Stimulated activated CD4-positive, alpha-beta T cell treated with anti-CD3 and anti-CD28 coated beads, Interleukin-4, amount 100 ng/mL, for 4 hours (primary cell): Measurements from ENCODE around the gene AKR1C1.
"Not testable (repeated sequence)": the region's sequence is repeated elsewhere in the genome, so short reads cannot be mapped to it uniquely, and the experiment has no call there.

ENCODE experiments used
- DNase-seq, 2 experiments: peaks; one replicate each; pipeline ENCODE4 v3.0.0-alpha.2; 2020

The AKR1C1 gene

DNA sequence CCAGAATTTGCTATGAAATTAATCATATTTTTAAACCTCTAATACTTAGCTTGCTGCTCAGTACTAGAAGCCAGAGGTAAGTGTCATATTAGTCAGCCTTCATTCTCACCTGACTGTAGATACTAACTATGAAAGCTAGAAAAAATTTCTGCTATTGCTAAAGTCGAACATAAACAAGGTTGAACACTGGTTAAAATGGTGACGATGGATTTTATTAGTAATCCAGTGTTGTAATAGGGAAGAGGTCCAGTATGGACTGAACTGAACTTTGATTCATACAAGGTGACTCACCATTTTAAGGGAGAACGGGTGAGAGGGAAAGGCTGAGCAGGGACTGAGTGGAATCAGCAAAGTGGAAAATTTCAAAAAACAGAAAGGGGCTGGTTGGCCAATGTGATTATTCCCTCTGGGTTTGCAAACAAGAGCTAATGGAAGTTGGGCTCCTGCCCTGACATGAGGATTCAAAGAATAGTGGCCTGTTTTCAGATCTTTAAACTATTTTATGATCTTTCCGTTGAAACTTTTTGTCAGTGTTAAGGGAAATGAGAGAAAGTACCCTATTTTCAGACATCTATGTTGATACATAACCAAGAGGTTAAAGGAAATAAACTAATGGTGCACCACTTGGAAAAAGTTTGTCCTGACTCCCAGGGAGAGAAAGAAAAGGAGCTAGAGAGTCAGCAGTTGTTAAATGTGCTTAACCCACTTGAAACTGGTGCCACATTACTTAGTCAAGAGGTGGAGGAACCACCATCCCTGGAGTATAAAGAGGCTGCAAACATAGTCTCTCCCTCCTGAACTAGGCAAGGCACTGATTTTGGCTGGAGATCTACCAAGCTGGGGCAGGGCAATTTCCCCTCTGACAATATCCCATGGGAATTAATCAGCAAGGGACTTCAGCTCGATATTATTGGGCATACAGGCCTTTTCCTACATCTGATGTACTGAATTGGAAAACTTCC, 15.3 kb upstream of the AKR1C1 start:
- DNase-seq = no peak

DNA sequence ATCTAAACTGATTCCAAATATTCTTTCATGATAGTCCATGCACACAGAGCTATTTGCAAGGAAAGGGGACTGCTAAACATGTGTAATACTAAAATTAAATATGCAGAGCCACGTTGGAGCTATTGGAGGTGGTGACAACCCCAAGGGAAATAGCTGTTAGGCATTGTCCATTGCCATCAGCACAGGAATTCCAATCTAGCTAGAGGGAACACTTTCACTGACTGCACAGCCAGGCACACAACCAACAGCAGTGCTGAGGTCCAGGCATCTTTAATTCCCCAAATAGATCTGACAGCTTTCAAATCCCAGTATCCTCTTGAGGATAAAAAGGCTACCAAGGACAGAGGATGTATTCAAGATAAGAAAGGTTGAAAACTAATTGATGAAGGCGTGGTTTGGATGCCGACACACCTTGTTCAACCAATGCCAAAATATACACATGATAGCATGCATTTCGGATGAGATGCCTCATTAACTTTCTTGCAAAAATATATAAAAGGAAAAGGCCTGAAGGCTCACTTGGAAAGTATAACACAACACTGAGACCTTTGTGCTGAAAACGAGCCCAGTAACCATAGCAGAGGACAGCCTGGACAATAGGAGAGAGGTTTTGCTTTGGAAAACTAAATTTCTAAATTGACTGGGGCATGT, 11.6 kb upstream of the AKR1C1 start:
- DNase-seq = not testable (repeated sequence)

DNA sequence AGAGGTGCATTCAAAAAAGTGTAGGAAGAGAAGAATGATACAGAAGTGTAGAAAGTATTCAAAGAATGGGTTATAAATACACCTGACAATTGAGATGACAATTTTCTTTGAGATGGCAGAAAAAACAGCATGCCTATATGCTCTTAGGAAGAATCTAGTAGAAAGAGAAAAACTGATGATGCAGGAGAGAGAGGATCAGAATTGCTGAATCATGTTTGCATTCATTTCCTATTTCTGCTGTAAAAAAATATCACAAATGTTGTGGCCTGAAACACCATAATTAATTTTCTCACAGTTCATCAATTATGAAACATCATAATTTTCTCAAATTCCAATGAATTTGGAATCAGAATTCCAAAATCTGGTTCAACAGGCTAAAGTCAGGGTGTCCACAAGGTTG, 9.8 kb upstream of the AKR1C1 start:
- no peak for DNase-seq

DNA sequence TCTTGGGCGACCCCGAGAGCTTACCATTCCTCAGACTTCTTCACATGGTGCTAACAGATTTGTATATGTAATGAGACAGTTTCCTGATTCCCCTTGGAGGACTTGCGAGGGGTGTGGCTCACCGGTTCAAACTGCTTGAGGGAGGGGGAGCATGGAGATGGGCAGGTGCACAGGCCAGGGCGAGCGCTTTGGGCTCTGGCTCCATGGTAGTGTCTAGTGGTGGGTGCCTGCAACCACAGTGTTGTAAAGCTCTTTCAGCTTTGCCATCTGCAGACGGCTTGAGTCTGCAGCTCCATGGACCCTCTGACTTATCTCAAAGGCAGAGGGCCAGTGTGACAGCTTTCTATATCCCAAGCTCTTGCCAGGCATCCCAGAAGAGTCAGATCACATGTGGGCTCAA, 7.1 kb upstream of the AKR1C1 start:
- DNase-seq = not testable (repeated sequence)

- DNase-seq = not testable (repeated sequence)
Observed at GRCh38 chr10:4956955-4957645, 6.1 kb upstream of the AKR1C1 start.

GRCh38 chr10:4961558-4961957, 1.7 kb upstream of the AKR1C1 start:
- not testable (repeated sequence) for DNase-seq

GRCh38 chr10:4962308-4962707, 907 bp upstream of the AKR1C1 start:
- not testable (repeated sequence) for DNase-seq

DNA sequence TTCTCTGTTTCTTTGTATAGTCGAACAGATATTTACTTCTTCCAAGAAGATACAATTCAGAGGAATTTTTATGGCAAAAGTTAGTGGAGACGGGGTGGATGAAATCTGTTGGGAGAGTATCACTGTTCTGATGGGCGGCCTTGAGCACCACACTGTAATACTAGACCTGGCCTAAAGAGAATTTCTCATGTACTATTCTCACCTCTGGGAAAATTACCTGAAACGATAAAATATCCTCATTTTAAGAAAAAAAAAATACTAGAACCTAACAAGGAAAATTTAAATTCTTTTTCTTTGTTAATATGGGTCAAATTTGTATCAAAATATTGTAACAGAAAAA, 570 bp downstream of the AKR1C1 start:
- not testable (repeated sequence) for DNase-seq

DNA sequence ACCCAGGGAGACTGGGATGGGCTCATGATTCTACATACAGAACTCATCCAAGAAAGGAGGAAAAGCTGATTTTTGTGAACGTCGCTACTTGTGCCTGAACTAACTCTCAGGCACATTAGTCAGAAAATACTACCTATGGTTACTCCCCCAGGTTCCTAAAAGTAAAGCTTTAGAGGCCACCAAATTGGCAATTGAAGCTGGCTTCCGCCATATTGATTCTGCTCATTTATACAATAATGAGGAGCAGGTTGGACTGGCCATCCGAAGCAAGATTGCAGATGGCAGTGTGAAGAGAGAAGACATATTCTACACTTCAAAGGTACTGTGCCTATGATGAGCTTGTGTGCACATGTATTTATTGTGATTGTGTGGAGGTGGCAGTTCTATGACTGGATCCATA, 2.5 kb downstream of the AKR1C1 start:
- DNase-seq = not testable (repeated sequence)

DNA sequence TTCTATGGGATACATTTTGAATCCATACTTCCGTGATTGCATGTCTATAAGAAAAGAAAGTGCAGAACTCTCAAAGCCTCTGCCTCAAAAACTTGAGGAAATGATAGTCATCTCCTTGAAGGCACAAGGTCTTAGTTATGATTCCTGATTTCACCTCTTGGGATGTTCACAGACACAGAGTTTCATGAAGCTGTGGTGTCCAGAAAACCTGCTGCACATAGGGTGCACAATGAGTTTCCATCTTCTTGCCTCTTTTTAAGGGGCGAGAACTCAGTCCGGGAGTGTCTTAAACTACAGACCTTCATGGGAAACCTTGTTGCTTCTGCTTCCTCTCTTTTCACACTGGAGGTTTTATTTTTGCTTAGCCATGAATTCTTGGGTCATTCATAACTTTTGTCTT, 4.0 kb downstream of the AKR1C1 start:
- DNase-seq = not testable (repeated sequence)

DNA sequence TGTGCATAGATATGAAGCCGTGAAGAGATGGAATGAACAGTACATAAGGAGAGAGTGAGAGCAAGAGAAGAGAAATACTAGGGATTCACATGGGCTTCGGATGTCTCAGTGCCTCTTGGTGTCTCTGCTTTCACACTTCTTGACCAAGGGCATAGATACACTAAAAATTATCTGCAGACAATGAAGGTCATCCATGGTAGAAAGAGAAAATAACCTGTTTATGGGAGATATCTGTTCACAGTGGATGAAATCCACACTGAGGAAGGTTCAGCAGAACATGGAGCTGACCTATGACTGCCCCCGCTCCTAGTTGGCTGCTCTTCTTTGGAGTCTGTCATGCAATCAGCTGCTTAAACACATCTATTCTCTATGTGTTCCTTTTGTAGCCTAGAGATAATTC, 6.1 kb downstream of the AKR1C1 start:
- DNase-seq = not testable (repeated sequence)

- DNase-seq = not testable (repeated sequence)
Observed at GRCh38 chr10:4970362-4970761, 7.1 kb downstream of the AKR1C1 start.

DNA sequence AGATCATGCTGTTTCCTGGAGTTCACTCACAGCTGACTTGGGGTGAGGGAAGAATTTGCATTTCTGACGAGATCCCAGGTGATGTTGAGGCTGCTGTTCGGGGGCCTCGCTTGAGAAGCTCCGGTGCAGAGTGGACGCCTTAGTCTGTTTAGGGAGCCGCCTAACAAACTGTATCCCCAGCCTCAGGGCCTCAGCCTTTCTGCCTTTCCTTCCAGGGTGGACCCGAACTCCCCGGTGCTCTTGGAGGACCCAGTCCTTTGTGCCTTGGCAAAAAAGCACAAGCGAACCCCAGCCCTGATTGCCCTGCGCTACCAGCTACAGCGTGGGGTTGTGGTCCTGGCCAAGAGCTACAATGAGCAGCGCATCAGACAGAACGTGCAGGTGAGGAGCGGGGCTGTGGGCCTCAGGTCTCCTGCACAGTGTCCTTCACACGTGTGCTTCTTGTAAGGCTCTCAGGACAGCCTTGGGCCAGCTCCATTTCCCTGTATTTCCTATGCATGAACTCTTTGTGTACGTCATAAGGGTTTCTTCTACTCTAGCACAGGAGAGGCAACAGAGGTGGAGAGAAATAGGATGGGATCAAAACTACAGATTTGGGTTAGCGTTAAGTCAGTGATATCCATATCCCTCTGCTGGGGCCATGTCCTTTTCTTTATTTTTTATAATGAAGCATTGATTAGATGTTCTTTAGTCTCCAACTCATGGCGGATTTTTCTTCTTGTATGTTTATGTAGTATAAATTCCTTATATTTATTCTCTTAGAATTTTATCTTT, 9.3 kb downstream of the AKR1C1 start:
- not testable (repeated sequence) for DNase-seq

DNA sequence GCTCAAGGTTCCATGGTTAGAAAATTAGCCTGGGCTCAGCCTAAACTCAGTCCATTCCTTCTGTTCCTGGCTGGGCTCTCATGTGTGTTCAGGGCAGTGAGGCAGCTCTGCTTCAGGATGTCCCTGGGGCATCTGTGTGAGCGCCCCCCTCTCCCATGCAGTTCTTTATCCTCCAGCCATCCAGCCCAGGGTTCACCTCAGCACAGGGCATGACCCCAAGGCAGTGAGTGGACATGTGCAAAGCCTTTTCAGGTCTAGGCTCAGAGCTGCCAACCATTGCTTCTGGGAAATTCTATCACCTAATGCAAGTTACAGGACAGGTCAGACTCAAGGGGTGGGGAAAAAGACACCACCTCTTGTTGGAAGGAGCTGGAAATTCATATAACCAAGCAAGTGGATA, 10.1 kb downstream of the AKR1C1 start:
- not testable (repeated sequence) for DNase-seq

DNA sequence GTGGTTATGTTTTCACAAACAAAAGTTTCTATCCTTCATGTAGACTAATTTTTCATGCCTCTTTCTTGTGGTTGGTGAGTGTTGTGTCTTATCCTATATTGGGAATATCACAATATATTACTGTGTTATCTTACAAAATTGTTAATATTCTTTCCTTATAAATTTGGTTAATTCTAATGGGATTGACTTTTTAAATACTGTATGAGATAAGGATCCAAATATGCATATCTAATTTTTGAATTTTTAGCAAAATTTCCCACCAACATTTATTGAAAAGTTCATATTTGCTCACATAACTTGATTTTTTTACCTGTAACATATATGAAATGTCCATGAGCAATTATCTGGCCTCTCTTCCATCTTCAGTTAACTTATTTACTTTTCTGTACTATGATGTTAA, 11.2 kb downstream of the AKR1C1 start:
- DNase-seq = not testable (repeated sequence)

DNA sequence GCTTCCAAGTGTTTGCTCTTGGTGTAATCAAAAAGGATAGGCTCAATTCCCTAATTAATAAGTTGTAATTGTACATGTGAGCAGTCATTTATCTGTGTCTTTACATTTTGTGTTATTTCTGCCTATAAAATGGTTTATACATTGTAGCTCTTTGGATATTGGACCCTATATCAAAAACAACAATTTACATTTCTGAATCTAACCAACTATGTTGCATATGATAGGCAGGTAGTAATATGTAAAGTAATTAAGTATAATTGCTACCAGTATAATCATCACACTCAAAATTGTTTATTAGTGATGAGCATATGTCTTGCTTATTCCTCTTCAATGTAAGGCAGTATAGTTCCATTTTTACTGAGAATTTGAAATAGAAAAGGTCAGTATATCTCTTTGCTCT, 13.8 kb downstream of the AKR1C1 start:
- DNase-seq = no peak

GRCh38 chr10:4978870-4979269, 15.7 kb downstream of the AKR1C1 start:
- no peak for DNase-seq

DNA sequence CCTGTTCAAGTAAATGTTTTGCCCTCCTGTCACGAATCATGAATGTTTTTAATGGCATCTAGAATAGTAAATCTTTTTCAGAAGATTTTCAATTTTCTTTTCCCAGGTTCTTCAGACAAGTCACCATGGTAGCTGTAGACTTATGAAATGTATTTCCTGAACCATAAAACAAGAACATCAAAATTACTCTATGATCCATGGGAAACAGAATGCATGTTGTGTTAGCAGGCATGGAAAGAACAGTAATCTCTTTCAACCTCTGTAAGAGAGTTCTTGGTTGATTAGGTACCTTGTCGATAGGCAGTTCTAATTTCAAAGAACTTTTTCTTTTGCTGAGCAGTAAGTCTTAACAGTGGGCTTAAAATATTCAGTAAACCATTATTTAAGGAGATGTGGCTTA, 17.6 kb downstream of the AKR1C1 start:
- DNase-seq = no peak

- DNase-seq = no peak
Observed at GRCh38 chr10:4981722-4982471, 18.7 kb downstream of the AKR1C1 start.

DNA sequence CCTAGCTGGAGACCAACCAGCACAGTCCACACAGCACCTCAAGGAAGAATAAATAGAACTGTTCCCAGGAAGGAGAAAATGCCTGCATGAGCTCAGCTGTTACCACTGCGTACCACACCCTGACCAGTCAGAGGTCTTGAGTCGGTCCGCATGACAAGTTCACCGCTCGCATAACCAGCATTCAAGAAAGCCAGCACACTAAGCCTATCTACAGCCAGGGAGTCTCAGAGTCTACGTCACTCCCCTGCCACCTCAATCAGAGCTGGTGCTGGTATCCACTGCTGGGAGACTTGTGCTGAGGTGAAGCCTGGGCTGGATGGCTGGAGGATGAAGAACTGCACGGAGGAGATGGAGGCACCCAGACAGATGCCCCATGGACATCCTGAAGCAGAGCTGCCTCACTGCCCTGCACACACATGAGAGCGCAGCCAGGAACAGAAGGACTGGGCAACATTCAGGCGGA, 19.6 kb downstream of the AKR1C1 start:
- no peak for DNase-seq

- no peak for DNase-seq
Observed at GRCh38 chr10:4983615-4984216, 20.5 kb downstream of the AKR1C1 start.
